Measurements from ENCODE around the gene MAP2.

The MAP2 gene

GRCh38 chr2:209663139-209663538, 239.3 kb downstream of the MAP2 start:
- no peak for DNase-seq

GRCh38 chr2:209663656-209664055, 239.8 kb downstream of the MAP2 start:
- no peak for DNase-seq

DNA sequence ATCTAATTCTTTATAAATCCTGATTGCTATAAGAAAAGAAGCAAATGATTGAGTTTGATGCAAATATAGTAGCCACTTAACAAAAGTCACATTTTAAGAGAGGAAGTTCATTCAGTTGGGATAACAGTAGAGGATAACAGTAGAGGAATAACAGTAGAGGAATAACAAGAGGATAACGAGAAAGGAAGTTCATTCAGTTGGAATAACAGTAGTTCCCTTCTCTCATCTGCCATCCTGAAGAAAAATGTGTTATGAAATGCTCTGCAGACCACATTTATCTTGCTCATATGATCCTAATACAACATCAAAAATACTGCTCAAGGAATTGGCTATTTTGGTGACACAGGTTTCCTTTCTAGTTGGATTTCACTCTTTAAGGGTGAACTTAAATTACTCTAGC, 242.4 kb downstream of the MAP2 start:
- DNase-seq = no peak

DNA sequence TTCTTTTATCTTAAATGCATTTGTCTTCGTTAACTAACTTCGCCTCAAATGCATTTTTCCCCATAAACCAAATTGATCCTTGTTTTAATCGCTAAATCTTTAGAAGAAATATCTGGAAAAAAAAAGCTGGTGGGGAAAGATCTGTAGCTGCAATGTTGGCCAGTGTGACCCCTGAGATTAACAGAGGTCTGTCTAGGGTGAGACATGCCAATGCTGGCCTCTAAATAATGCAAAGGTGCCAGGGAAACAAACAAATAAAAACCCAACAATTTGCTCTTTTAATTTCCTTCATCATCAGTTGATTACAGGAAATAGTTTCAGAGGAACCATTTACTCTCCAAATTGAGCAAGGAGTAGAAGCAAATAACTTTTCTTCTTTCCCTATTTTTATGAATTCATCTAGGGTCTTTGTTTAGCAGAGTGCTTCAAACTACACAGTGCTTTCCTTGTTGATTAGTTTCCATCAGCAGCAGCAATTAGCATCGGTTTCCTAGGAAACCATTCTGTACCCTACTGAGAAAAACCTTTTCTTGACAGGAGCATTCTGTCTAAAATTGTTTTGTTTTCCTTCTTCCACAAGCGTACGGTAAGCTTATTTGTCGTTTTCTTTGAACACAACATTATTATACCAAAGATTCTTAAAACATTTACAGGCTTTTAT, 247.3 kb downstream of the MAP2 start:
- DNase-seq = no peak

DNA sequence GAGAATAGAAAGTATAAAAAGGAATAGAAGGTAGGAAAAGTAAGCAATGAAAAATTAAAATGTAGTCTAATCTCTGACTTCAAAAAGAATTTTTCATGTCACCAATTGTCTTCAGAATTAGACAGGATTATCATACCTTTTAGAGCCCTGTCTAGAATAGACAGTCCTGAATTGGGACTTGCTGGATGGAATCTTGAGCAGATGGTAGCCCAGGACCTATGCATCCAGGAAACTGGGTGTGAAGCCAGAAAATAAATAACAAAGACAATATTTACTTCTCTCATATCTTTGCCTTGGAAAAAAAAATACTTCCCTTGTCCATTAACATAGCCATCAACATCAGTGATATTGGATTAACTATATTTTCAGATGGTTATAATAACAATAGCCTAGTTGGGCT, 250.0 kb downstream of the MAP2 start:
- DNase-seq = no peak

GRCh38 chr2:209680596-209680995, 256.7 kb downstream of the MAP2 start:
- no peak for DNase-seq

DNA sequence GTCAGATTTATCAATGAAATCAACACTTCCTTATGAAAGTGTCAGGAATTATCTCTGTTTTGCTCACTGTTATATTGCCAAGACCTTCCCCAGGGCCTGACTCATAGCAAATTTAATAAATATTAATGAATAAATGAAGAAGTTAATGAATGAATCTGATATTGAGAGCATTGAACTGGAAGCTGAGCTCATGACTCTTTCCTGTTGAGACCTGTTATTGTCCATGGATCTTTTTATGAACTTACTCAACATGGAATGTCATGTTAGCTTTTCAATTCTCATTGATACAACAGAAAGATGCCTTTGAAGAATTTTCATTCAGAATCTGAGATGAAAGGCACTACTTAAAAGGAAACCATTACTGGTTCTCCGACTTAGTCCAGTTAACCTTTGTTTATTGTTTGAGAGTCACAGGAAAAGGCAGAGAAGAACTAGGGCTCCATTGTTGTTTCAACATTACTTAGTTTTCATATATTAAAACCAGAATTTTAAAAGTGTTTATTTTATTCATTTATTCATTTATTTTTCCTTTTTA, 257.4 kb downstream of the MAP2 start:
- no peak for DNase-seq

DNA sequence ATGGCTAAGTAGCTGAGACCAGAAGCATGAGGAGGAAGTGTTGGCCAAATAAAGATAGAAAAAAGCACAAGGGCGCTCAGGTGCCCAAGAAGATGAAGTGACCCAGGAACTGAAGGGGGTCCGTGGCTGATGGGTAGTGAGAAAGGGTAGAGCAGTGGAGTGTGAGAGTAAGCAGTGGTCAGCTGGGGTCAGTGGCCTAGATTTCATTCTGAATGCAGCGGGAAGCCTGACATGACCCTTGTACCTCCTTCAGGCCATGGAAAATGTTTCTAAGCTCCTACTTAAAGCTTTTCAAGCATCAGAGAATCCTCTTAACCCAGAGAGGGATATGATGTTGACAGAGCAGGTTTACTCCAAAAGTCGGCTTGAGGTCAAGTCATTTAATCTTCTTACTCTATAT, 258.8 kb downstream of the MAP2 start:
- no peak for DNase-seq

DNA sequence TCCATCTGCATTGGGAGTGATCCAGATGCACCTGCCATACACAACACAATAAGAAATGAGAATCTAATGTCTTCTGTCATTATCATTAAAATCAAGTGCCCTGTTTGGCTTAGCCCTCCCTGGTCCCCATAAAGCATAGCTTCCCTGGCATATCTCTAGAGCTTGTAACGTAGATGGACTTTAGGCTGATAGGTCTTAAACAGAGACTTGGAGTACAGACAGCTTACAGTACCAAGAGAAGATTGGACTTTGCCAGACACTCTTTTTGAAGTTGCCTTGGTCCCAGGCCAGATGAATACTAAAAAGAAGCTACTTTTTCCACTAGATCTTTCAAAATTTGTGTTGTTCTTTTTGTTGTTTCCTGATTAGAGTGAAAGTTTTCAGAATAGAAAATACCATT, 261.5 kb downstream of the MAP2 start:
- DNase-seq = no peak

DNA sequence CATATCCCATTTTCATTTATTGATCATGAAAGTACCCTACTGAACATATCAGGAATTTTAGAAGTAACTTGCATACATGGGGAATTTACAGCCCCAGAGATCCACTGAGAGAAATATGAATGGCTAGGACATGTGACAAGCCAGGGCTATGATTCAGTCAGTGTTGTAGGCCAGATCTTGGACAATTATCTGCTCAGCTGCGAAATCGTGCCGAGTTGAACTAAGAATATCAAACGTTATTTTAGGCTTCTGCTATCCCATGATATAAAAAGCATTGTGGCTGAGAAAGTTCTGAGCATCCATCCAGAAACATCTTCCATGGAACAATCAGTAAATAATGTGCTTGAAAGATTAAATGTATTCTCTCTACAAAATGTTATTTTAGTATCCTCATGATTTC, 262.1 kb downstream of the MAP2 start:
- no peak for DNase-seq

DNA sequence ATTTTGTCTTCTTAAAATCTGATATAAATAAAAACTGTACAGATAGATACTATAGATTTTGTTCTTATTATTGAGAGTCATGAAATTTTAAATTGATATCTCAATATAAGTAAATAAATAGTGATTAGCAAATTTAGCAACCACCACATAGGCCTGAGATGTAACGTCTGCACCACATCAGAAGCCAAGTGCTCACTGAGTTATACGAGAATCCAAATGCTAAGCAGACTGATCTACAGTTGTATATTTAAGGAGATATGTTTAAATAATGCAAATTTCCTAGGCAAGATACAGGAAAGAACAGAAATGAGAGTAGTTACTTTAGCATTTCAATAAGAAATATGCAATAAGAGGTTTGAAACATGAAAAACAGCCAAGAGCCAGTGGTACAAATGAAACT, 262.6 kb downstream of the MAP2 start:
- no peak for DNase-seq

DNA sequence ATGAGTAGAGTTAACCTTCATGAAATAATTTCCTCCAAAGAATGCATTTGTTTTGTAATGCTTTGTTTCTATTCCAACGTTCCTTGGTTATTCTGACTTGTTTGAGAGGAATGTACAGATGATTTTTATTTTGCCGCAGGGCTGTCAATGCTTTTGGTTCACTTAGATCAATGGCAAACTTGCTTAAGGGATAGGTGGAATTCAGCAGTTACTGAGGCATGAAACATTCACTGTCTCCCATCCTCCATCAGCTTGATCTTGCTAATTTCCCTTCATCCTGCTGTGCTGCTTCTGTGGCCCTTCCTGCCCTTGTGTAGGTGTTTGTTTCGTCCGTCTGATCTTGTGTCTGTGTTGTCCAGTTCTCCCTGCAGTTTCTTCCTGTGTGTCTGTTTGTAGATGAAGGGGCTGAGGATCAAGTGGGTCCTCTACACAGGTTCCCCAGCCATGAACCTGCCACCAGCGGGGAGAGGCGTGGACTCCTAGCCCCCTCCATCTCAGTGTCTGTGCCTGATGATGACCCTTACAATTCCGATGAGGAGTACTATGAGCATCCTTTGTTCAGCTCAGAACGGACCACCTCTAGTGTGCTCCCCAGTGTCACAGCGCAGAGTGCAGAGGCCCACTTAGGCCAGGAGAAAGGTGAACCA, 263.6 kb downstream of the MAP2 start:
- no peak for DNase-seq

- no peak for DNase-seq
Measured at GRCh38 chr2:209688385-209688784, 264.5 kb downstream of the MAP2 start.

DNA sequence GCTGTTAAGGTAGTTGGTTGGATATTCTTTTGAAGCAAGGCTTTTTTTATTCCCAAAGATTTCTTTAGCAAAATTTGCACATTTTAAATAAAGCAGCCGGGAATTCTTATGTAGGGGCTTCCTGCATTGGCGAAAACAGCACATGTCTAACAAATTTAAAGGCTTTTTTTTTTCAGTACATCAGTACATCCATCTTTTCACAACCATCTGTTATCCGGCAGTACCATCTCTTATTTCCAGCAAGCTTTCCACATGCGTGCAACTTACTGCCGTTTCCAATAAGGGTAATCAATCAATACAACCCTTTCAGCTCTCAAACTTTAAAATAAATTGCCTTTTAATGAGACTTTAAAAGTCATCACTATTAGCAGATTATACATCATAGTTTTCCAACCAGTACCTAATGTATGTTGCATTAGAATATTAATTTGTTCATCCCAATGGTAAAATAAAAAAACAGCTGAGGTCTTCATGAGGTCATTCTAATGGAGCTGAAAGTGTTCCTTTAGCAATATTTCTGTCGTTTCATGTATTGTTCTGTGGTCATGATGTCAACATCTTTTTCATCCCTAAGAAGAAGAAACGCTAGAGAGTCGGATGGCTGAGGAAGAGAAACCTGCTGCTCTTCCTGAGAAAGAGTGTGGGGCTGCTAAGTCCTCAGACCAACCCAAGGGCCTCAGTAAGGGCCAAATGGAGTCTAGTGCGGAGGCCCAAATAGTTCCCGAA, 266.3 kb downstream of the MAP2 start:
- DNase-seq = no peak

DNA sequence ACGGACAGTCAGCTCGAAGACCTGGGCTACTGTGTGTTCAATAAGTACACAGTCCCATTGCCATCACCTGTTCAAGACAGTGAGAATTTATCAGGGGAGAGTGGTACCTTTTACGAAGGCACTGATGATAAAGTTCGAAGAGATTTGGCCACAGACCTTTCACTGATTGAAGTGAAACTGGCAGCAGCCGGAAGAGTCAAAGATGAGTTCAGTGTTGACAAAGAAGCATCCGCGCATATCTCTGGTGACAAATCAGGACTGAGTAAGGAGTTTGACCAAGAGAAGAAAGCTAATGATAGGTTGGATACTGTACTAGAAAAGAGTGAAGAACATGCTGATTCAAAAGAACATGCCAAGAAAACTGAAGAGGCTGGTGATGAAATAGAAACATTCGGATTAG, 270.9 kb downstream of the MAP2 start:
- DNase-seq = no peak

DNA sequence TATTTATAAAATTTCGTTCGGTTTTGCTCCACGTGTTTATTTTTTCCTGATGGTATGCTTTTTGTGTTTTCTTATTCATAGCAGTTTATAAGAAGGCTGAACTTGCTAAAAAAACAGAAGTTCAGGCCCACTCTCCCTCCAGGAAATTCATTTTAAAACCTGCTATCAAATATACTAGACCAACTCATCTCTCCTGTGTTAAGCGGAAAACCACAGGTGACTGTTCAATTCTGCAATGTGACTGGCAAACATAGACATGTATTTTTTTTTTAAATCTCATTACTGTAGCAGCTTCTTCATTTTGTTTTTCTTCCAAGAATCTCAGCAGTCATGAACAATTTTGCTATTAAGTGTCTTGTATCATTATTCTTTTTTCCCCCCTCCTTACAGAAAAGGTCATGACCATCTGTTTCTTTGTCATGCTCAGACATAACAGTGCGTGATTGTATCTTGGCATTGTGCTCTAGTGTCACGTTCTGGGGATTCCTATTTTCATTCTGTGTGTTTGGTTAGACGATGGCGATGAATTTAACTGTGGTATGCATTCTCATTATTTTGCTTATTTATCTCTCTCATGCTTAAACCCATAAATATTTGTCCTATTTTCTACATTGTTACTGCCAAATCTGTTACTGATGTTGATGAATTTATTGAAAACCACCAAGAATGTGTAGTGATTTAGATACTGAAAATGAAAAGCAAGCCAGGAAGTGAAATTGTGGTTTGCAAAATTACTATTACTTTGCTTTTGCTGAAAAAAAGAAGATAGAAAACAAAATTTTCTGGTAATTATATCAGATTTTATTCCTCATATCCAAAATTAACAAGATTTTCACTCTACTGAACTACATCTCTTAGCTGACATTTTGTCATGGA, 273.2 kb downstream of the MAP2 start:
- DNase-seq = no peak

GRCh38 chr2:209702775-209703174, 278.9 kb downstream of the MAP2 start:
- no peak for DNase-seq

DNA sequence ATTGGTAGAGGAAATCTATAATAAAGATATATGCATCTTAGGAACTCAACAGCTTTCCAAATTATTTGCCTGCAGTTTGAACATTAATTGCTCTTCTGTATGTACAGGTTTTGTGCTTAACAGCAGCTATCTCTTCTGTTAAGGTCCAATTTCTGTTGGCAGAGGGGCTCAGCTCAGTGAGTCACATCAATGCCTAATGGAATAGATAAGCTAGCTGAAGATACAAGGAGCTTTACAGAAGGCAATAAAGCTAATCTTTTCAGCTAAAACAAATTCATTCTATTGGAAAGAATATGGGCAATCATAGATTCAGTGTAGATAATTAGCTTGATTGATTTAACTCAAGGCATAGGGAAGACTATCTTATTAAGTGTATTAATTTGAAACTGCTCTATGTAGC, 289.4 kb downstream of the MAP2 start:
- DNase-seq = no peak

- DNase-seq = no peak
Measured at GRCh38 chr2:209719034-209719433, 295.2 kb downstream of the MAP2 start.

DNA sequence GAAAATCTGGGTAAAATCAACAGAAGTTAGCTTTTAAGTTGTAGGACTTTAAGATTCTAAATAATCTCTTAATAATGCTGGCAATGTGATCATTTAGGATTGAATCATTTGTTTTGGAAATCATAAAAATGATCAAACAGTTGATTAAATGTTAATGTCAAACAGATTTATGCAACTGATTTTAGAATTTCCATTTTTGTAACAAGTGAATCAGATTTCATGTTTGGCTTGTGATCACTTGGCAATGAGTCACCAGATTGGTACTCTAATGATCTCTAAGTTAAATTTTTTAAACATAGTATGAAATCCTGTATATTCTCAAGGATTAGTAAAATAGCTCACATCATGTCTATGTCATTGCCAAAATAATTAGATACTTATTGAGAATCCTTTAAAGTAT, 297.6 kb downstream of the MAP2 start:
- no peak for DNase-seq

- no peak for DNase-seq
Measured at GRCh38 chr2:209726311-209726710, 302.5 kb downstream of the MAP2 start.

DNA sequence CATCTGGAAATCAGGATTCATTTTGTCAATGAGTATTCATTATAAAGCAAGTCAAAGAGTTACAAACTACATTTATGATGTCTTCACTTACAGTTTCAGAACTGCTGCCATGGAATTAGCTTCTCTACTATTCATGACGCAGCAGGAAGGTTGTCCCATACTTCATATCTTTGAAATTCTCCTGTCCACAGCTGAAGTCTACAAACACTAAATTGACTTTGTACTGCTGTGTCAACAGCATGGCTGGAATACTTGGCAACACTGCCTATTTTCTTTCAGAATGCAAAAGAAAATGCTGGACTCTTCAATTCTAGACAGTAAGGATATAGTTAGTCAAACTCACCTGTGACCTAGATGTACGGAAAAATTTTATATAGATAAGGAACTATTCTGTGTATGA, 303.2 kb downstream of the MAP2 start:
- no peak for DNase-seq

DNA sequence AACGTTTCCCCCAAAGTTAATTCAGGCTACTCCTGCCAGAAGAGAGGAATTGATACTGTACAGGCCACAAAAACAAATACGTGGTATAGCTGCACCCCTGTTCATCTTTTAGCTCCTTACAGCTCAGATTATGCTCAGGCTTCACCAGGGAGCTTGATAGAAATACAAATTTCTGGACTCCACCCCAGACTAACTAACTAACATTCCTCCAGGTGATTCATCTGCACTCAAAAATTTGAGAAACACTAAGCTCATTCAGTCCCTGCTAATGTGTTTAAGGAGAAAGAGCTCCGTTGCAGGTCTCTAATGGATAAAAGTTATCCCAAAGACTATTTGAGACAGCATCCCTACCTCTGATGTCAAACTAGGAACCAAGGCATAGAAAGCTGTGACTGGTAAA, 311.0 kb downstream of the MAP2 start:
- DNase-seq = no peak

All from SW 1271 (cell line).